Stimulated activated CD4-positive, alpha-beta T cell treated with anti-CD3 and anti-CD28 coated beads, TNF-alpha, amount 100 ng/mL, for 4 hours (primary cell): ENCODE results near the gene MICA.
"Not testable (repeated sequence)": the region's sequence is repeated elsewhere in the genome, so short reads cannot be mapped to it uniquely, and the experiment has no call there.

Experiments used
- DNase-seq, 3 experiments: peaks; one replicate each; pipeline ENCODE4 v3.0.0-alpha.2; 2020; ENCODE audit warnings: low read depth in 3 of 3

The MICA gene

DNA sequence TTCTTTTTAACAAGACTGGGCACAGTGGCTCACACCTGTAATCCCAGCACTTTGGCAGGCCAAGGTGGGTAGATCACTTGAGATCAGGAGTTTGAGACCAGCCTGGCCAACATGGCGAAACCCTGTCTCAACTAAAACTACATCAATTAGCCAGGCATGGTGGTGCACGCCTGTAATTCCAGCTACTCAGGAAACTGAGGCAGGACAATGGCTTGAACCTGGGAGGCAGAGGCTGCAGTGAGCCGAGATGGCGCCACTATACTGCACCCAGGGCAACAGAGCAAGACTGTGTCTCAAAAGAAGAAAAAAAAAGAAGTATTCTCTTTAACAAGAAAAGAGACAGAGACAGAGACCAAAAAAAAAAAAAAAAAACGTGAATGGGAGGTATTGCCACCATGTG, 56.5 kb downstream of the MICA start:
- not testable (repeated sequence) for DNase-seq

DNA sequence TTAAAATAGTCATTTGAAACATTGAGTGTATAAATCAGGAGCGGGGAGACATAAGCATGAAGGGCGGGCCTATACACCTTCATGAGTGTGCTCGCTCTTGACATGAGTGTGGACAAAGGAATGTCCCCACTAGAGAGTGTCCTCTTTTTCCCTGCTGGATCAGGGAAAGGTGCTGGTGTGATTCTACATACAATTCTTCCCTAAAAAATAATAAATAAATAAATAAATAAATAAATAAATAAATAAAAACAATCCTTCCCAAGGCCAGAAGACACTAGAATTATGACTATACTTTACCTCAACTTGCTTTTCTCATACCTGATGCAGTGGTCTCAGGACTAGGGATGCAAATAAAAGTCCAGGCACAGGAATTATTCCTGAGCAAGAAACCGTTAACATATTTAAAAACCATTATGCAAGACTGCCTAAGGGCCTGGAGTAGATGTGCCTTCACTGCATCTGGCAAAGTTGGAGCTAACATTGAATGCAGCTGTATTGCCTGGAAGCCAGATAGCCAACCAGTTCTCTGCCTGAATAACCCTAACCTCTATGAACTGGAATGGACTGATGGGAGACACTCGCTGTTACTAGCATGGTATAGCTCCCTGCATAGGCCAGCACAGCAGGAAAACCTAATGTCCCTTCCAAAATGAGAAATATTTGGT, 57.1 kb downstream of the MICA start:
- DNase-seq, result no peak

DNA sequence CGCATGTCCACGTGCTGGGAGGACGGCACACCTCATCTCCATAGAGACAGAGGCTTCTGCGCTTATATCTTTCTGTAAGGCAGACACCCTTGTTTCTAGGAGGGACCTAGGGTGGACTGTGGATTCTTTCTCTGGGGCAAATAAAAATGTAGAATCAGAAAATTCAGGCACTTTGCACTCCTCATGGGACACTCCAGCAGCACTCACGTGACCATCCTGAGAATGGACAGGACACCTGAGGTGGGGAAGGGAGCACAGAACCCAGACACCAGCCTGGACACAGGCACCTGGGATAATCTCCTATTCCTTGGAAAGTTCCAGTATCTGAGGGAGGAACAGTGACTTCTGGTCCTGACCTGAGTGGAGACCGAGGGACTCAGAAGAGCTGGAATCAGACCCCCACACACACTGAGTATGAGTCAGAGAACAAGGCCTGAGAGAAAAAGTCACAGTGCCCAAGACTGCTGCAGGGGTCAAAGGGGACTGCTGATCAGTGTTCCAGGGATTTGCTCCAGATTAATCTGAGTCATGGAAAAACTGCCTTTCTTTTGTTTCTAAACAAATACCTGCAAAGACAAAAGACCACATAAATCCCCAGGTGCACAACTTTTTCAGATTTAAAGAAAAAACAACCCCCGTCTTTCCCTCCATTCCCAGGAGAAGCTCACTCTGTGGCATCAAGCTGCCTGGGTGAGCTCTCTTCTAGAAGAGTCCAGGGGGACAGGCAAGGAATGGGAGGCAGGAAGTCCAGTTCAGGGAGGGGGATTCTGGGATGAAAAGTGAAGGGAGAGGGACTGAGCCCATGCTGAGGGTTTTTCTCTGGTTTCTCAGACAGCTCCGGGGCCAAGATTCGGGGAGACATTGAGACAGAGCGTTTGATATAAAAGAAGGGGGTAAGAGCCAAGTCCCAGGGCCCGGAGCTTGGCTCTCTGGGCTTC, 58.9 kb downstream of the MICA start:
- DNase-seq, result no peak

DNA sequence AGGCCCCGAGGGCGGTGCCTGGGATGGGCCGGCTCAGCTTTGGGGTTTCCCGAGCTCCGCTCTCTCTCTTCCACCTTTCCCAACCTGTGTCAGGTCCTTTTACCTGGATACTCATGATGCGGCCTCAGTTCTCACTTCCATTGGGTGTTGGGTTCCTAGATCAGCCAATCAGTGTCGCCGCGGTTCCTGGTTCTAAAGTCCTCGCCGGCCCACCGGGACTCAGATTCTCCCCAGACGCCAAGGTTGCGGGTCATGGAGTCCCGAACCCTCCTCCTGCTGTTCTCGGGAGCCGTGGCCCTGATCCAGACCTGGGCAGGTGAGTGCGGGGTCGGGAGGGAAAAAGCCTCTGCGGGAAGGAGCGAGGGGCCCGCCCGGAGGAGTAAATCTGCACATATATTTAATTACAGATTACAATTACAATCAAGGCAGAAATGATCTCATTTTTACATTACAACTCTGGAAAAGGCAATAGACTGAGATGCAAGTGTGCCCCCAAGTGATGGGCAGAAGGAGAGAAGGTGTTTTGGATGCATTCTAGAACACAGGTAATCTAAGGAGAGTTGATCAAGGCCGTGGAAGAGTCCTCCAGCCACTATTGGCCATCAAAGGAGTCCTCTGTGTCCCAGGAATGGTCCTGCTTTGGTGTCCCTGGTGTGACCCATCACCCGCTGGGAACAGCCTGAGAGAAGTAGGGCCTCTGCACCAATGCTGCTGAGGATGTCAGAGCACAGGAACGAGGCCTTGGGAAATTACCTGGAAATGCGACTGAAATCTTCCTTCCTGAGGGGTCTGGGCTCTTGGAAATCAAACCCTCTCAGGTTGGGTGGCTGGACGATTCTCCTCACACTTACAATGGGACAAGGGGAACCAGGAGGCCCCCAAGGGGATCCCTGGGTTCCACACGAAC, 59.8 kb downstream of the MICA start:
- peak; percentile 56 to 82 (median 78) for DNase-seq

DNA sequence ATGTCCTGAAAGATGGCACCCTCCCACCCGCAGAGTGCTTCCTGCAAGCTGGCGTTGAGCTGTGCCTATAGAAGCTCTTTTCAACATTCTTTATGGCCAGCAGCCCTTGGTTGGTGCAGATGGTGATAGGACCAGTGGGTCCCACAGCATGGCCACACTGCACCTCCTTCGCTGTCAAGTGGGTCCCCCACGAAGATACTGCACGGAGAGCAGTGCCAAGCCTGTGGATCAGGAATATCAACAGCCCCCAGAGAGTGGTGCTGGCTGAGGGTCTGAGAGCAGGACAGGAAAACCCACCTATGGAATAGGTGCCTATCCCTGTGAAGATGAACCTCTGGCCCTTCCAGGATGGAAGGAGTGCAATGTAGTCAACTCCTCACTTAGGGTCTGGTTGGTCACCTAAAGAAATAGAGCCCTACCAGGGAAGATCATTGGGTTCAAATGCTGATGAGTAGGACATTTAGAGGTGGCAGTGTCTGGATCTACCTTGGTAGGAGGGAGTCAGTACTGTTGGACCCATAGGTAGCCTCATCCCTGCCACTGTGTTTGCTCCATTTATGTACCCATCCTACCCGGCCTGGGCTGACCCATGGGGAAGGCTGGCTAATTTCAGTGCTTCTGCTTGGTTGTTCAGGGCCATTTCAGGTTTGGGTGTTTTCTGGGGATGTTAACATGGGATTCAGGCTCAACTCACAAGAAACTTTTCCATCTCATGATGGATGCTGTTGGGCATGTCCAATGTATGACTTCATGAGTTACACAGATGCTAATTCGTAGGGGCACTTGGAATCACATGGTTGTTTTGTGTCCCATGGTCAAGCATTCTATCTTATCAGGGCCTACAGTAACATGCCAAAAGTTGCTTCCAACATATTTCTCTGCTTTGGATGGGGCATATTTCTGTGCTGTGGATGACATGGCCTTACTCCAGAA, 61.1 kb downstream of the MICA start:
- no peak for DNase-seq
